ENCODE measurements around the gene SRC.

- TF ChIP-seq CTCF (IDR thresholded peaks at IDR 0.05), result no peak
- no peak for TF ChIP-seq POLR2A (IDR thresholded peaks at IDR 0.05)
Measured at GRCh38 chr20:37446286-37447032, 100.5 kb downstream of the SRC start.

All from body of pancreas (tissue), 4 donors.